SU-DHL-6 (cell line): ENCODE results near the gene CARD9.

ENCODE experiments used
- CTCF ChIP-seq: fragments of 200-600 bp; sonication (generic); IDR thresholded peaks from one replicate; pipeline ENCODE4 v1.5.1; 2017; ENCODE audit warnings: antibody characterized with exemption, mild to moderate bottlenecking, low read length, moderate library complexity; ENCODE audit not compliant: insufficient read depth, poor library complexity, severe bottlenecking
- EZH2phosphoT487 ChIP-seq: fragments of 200-600 bp; sonication (generic), shearing (Covaris generic); conservative IDR thresholded peaks from 2 replicates; pipeline ENCODE4 v1.6.1; 2018; ENCODE audit warnings: mild to moderate bottlenecking, antibody characterized with exemption, low read length, moderate library complexity, mixed read lengths

- TF ChIP-seq CTCF: no peak
- TF ChIP-seq EZH2phosphoT487: no peak
Observed at GRCh38 chr9:136353088-136353487, 20.4 kb downstream of the CARD9 start.
